ENCODE results near the gene ANO1. TPM values are rescaled to one million over a fixed set of nuclear protein-coding genes. Genes with fewer than 3 reads are reported as not detected.

Gene ANO1
- total RNA-seq, 1 experiment from 2014 or later: 41.7 TPM

DNA sequence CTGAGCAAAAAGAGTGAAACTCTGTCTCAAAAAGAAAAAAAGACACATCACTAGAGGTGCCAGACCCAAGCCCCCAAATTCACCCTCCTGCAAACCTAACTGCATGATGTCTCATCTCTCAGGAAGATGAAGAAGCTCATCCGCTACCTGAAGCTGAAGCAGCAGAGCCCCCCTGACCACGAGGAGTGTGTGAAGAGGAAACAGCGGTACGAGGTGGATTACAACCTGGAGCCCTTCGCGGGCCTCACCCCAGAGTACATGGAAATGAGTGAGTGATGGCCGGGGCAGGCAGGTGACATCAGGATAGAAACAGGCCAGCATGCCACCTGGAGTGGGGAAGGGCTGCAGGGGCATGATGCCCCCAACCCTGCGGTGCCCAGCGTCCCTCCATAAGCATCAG lies 89.0 kb downstream of the ANO1 start:
- no peak overlapping the region for H2AFZ ChIP-seq (ENCODE audit: low read depth, low read length, poor library complexity, severe bottlenecking)
- H3K27ac ChIP-seq (ENCODE audit: low read depth, low read length): no peak overlapping the region
- no peak overlapping the region for H3K4me2 ChIP-seq (ENCODE audit: low read length)
- RAD21 ChIA-PET (ENCODE audit: low non-redundant PET in 1 of 2, low total read pairs in 2 of 2, uncharacterized antibody in 2 of 2, unreplicated experiment in 2 of 2): interaction anchor here in 1 of 2 experiments (0.5 kb wide), 1 partner anchor 262 kb away, joined by 4 read pairs; no protein-coding TSS in a partner anchor
- TF ChIP-seq ZNF274 (IDR thresholded peaks at IDR 0.05; ENCODE audit: low read depth, low read length): no peak
- TF ChIP-seq RAD21 (IDR thresholded peaks at IDR 0.05; ENCODE audit: low read depth): no peak
- no peak for TF ChIP-seq POLR2AphosphoS5 (IDR thresholded peaks at IDR 0.05; ENCODE audit: low read depth, low read length)
- no peak for TF ChIP-seq YY1 (IDR thresholded peaks at IDR 0.05; ENCODE audit: extremely low read depth, insufficient replicate concordance, low read depth, low read length)
- TF ChIP-seq, protein P1, sequence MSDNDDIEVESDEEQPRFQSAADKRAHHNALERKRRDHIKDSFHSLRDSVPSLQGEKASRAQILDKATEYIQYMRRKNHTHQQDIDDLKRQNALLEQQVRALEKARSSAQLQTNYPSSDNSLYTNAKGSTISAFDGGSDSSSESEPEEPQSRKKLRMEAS (IDR thresholded peaks at IDR 0.05): no peak
- no peak for TF ChIP-seq SP1 (IDR thresholded peaks at IDR 0.05; ENCODE audit: low read depth)
- no peak for TF ChIP-seq EZH2 (IDR thresholded peaks at IDR 0.05)
- no peak for TF ChIP-seq CBX3 (IDR thresholded peaks at IDR 0.05; ENCODE audit: low read depth)
- no peak for TF ChIP-seq TCF7L2 (IDR thresholded peaks at IDR 0.05; ENCODE audit: borderline replicate concordance, extremely low read depth, insufficient read depth, insufficient read length)
- TF ChIP-seq JUND (IDR thresholded peaks at IDR 0.05): no peak
- no peak for TF ChIP-seq SRF (IDR thresholded peaks at IDR 0.05; ENCODE audit: low read depth)
- no peak for TF ChIP-seq ELF1 (IDR thresholded peaks at IDR 0.05; ENCODE audit: borderline replicate concordance, low read depth)
- no peak for TF ChIP-seq EGR1 (IDR thresholded peaks at IDR 0.05; ENCODE audit: low read depth)
- TF ChIP-seq, protein P2, sequence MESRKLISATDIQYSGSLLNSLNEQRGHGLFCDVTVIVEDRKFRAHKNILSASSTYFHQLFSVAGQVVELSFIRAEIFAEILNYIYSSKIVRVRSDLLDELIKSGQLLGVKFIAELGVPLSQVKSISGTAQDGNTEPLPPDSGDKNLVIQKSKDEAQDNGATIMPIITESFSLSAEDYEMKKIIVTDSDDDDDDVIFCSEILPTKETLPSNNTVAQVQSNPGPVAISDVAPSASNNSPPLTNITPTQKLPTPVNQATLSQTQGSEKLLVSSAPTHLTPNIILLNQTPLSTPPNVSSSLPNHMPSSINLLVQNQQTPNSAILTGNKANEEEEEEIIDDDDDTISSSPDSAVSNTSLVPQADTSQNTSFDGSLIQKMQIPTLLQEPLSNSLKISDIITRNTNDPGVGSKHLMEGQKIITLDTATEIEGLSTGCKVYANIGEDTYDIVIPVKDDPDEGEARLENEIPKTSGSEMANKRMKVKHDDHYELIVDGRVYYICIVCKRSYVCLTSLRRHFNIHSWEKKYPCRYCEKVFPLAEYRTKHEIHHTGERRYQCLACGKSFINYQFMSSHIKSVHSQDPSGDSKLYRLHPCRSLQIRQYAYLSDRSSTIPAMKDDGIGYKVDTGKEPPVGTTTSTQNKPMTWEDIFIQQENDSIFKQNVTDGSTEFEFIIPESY (IDR thresholded peaks at IDR 0.05; ENCODE audit: extremely low read depth, insufficient replicate concordance, low read length): no peak
- TF ChIP-seq, protein P3, sequence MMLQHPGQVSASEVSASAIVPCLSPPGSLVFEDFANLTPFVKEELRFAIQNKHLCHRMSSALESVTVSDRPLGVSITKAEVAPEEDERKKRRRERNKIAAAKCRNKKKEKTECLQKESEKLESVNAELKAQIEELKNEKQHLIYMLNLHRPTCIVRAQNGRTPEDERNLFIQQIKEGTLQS (IDR thresholded peaks at IDR 0.05): no peak
- TF ChIP-seq SIN3A (IDR thresholded peaks at IDR 0.05; ENCODE audit: low read depth): no peak
- H3K9ac ChIP-seq (ENCODE audit: low read length): no peak overlapping the region
- CTCF ChIA-PET: no interaction called here
- H3K9me2 ChIP-seq (ENCODE audit: insufficient read depth): no peaks in the 10 kb centered on the region
- no peaks in the 10 kb centered on the region for H3K79me2 ChIP-seq (ENCODE audit: insufficient read depth, low read length)
- no TSS peak for BruUV-seq (replicated peaks)
- DNase-seq (ENCODE audit: low read depth, low spot score): no peak
- POLR2A ChIA-PET: no interaction called here
- H3K27me3 ChIP-seq (ENCODE audit: insufficient read depth, low read length): no peaks in the 10 kb centered on the region
- H3K9me3 ChIP-seq (ENCODE audit: control insufficient read depth in 1 of 2, insufficient read depth in 1 of 2, low read depth in 1 of 2, low read length in 2 of 2): no peaks in the 10 kb centered on the region
- H4K20me1 ChIP-seq (ENCODE audit: insufficient read depth): no peaks in the 10 kb centered on the region
- ATAC-seq: no peak
- H3K4me3 ChIP-seq (replicated peaks in 1 of 2; ENCODE audit: low read depth in 1 of 2, low read length in 2 of 2): no peak overlapping the region
- H3K4me1 ChIP-seq (ENCODE audit: control insufficient read depth in 1 of 2, insufficient read depth in 2 of 2, low read length in 2 of 2): no peaks in the 10 kb centered on the region
- intact Hi-C loops (cut with micrococcal nuclease): no loop called here
- peaks cover 0 to 7% of the 10 kb centered on the region in 2 experiments; a peak in 1 of 4 replicates for H3K36me3 ChIP-seq (ENCODE audit: control insufficient read depth in 1 of 2, insufficient read depth in 2 of 2, low read length in 2 of 2)

Measured in HCT116 (cell line).